ENCODE results near the gene FTSJ3.
"Not testable (repeated sequence)": the region's sequence is repeated elsewhere in the genome, so short reads cannot be mapped to it uniquely, and the experiment has no call there.

FTSJ3 gene

DNA sequence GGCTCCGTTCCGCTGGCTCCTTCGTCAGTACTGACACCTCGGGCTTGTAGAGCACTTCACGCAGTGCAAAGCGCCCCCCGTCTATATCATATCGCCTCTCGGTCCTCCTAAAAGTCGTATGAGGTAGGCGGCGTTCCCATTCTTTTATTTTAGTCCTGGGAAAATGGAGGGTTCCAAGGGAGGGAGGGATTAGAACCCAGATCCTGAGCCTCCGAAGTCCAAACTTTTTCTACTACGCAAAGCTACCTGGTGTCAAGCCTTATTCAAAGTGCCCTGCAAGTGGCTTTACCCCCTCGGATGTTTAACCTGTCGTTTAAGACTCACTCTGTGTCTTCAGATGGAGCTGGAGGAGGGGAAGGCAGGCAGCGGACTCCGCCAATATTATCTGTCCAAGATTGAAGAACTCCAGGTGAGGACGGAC lies 348 bp upstream of the FTSJ3 start:
- DNase-seq = no peak

DNA sequence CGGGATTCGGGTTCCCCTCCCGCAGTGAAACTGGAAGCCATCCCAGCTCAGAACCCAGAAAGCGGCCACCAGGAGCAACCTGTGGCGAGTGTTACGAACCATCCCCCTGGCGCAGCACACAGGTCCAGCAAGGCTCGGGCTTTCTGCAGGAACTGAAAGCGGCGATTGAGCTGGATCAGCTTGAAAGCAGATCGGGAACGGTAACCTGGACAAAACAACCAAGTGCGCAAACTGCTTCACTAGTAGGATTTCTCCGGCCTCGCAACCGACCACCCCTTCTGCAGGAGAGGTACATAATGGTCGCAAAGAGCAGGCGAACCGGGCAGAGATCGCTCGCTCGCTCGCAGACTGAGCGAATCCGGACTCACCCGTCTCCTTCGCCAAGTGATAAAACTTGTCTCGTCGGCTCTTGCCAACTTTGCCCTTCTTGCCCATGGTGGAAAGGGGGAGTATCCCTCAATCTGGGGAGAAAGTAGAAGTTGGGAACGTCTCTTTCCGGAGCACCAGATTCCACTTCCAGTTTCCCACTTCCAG lies 928 bp downstream of the FTSJ3 start:
- DNase-seq = no peak

DNA sequence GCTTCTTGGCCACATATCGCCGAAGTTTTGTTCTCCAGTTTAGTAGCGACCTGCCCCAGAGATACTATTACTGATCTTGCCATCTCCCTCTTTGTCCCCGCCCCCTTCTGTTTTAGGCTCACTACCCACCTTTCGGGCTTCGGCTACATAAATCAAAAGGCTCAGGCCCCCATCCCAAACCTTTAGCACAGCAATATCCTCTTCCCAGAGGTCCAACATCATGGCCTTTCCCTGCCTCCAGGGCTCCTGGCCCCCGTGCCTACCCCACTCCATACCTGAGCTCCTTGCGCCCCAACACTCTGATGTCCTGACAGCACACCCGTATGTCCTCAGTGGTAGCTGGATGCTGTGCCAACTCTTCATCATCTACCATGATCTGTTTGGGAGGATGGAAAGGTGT lies 3.1 kb downstream of the FTSJ3 start:
- no peak for DNase-seq

DNA sequence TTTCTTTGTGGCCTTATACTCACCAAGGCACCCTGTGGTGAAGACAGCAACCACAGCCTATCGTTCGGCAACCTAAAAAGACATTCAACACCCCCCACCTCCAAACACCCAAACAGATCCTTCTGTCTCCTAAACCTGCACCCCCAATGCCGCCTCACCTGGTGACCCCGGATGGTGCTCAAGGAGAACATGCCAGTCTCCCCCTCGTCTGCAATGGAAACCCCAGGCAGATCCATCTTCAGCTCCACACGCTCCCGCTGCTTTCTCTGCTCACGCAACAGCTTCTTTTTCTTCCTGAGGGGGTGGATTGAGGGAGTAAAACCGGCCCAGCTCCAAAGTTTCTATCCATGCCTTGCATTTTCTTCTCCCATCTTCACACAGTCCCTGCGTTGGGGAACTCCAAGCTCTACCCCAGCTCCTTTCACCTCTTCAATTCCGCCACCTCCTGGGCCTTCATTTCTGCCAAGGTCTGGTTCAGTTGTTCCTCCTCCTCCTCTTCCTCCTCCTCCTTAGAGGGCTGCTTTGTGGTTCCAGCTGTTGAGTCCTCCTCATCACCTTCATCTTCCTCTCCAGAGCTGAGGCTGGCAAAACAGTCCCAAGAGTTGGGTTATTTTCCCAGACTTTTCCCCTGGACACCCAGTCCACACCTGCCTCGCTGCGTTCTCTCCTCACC lies 3.7 kb downstream of the FTSJ3 start:
- DNase-seq = no peak

DNA sequence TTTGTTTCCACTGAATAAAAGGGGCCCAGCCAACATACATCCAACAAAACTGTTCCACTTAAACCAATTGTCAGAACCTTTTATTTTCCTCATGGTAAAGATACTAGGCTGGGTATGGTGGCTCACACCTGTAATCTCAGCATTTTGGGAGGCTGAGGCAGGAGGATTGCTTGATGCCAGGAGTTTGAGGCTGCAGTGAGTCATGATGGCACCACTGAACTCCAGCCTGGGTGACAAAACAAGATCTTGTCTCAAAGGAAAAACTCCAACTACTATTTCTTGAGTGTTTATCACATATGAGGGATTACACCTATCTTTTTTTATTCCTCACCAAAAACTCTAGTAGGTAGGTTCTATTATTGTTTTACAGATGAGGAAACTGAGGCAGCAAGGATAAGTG lies 4.9 kb downstream of the FTSJ3 start:
- no peak for DNase-seq

DNA sequence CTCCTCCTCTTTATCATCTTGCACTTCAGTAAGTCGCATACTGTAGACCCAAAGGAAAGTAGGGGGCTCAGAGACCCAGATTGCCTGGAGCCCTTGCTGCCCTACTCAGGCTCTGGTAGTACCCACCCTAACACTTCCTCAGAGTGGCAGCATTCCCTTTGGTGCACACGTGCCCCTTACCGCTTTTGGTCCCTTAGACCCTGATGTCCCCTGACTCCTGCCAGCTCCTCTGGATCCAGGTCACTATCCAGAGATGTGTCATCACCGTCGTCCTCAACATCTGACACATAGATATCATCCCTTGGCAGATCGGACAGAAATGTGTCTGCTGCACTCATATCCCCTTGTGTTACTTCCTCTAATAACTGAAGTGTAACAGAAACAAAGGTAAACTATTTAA lies 5.7 kb downstream of the FTSJ3 start:
- DNase-seq = no peak

DNA sequence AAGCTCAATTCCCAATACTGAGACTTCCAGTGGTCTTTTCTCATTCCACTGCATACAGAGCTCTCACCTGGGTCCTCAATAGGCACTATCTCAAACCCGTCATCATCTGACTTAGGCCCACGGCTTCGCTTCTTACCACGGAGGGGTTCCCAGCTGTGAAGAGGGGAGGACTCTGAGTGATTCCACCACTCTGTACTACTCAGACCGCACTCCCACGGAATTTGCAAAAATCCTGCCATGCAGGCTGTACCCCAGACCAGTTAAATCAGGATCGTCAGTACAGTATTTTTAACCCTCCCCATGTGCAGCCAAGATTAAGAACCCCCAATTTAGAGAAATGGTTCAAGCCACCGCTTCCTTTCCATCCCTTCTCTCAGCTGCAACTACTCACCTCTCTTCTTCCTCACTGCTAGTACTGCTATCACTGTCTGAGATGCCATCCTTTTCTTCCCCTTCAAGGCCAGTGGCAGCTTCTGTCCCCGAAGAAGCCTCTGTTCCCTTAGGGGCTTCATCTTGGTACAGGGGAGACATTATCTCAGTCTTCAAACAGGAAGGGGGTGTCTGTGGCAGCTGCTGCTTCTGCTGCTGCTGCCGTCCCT lies 6.4 kb downstream of the FTSJ3 start:
- DNase-seq = no peak

DNA sequence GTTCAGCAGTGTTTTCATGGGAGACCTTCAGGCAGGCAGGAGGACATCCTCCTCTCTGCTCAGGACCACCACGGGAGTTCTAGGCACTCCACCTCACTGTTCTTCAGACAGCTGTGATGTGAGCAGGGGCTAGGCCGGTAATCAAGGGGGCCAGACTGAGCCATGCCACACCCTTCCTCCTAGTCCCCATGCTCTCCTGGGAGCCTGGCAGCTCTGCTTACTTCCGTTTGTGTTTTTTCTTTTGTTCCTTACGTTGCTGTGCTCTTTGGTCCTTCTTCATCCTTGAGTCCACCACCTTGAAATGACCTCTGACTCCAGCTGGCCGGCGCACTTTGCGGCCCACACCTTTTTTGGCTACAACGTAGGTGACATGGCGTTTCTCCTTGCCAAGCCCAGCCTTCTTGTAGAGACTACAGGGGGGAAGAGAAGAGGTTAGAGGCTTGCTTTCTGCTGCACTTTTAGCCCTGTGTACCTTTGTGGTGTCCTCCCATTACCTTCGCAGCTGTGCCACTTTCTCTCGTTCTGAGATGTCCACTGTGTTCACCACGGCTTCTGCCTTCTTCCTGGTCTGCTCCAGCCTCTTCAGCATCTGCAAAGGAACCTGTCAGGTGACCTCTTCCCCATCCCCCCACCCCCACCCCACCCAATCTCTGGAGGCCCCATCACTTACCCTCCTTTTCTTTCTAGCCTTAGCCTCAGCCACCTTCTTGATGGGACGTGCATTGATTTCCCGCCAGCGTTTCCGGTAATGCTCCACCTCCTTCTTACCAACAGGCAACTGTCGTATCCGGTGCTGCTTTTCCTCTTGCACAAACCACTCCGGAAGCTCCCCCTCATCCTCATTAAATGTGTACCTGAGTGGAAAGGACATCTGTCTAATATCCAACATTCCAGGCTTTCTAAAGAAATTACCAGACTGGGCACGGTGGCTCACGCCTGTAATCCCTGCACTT lies 7.6 kb downstream of the FTSJ3 start:
- no peak for DNase-seq

DNA sequence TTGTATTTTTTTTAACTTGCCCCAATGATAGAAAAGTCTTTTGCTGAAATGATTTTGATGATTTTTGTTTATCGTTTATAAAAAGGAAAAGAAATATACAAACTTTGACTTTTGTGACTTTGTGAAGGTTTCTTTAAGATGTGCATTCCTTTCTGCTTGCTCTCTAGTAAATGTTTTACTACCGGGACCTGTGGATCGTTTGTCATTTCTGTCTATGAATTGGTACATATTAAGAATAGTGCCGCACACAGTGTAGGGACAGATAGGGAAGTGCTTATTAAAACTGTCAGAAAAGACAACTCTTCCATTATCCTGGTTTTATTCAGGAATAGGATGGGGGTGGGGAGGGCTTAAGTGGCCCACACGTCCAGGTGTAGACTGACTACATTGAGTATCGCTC lies 8.3 kb downstream of the FTSJ3 start:
- no peak for DNase-seq

DNA sequence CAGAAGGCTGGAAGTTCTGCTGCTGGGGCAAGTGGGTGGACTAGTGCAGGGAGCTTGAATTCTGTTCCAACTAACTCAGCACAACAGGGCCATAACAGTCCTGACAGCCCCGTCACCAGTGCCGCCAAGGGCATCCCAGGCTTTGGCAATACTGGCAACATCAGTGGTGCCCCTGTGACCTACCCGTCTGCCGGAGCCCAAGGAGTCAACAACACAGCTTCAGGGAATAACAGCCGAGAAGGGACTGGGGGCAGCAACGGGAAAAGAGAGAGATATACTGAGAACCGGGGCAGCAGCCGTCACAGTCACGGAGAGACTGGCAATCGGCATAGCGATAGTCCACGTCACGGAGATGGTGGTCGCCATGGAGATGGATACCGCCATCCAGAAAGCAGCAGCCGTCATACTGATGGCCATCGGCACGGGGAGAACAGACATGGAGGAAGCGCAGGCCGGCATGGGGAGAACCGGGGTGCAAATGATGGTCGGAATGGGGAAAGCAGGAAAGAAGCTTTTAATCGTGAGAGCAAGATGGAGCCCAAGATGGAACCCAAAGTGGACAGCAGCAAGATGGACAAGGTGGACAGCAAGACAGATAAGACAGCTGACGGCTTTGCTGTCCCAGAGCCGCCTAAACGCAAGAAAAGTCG lies 9.6 kb downstream of the FTSJ3 start:
- no peak for DNase-seq

DNA sequence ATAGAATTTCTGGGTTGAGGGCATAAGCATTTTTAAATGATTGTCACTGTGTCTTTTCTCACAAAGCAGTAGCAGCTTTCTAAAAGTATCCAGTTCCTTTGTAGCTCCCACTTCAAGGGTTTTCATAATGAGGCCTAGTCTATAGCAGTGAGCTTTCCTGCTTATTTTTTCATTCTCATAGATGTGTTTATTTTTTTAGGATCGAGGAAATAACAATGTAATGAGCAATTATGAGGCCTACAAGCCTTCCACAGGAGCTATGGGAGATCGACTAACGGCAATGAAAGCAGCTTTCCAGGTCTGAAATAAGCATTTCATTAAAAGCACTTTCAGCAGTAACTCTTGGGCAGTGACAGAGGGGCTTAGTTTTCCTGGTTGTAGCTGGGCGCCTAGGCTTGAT lies 10.8 kb downstream of the FTSJ3 start:
- DNase-seq = no peak

DNA sequence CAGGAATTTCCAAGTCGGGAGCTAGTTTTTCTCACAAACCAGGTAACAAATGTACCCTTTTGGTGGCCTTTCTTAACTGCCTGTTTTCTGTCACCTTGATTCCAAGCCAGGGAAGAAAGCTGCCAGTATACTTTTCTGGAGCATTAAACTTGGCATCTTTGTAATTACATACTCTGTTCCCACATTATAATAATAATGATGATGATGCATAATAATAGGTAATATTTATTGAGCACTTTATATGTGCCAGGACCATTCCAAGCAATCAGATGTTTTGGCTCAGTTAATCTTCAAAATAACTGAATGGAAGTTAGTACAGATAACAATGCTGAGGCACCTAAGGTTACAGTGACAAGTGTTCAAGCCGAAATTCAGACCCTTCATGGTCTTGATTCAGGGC lies 11.3 kb downstream of the FTSJ3 start:
- DNase-seq = no peak

DNA sequence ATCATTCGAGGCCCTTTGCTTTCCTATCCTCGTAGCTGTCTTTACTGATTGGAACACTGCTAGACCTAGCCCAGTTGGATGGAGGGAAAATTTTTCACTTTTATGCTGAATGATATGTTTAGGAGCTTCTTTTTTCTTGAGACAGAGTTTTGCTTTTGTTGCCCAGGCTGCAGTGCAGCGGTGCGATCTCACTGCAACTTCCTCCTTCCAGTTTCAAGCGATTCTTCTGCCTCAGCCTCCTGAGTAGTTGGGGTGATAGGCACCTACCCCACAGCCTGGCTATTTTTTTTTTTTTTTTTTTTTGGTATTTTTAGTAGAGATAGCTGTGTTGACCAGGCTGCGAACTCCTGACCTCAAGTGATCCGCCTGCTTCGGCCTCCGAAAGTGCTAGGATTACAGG lies 17.5 kb downstream of the FTSJ3 start:
- no peak for DNase-seq

DNA sequence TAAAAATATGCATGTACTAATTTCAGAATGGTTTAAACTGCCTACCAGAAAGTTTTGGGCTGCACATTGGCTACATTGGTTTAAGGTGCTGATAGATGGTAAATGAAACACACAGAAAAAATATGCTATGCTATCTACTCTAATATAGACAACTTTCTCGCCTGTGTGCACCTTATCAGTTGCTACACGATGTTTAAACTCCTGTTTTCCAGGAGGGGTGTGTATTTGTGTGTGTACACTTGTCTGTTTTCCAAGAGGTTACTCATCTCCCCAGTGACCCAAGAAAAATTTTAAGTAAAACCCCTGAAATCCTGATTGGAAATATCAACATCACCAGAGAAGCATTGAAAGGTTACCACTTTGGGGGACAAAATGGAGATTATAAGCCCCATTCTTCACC lies 21.9 kb downstream of the FTSJ3 start:
- DNase-seq = no peak

DNA sequence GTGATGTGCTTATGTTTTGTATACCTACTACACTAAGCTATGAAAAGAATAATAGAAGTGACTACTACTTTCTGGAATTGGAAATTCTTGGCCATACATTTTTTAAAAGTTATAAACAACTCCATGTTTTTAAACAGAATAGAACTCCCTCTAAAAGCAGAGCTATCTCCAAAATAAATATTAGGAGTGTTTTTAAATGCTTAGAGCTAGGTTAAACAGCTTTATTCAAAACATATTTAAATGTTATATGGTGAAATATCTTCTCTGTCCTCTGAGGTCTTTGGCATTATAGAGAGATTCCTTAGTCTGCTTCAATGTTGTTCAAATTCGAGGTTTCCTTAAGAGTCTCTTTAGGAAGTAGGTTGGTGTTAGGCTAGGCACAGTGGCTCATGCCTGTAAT lies 23.1 kb downstream of the FTSJ3 start:
- no peak for DNase-seq

DNA sequence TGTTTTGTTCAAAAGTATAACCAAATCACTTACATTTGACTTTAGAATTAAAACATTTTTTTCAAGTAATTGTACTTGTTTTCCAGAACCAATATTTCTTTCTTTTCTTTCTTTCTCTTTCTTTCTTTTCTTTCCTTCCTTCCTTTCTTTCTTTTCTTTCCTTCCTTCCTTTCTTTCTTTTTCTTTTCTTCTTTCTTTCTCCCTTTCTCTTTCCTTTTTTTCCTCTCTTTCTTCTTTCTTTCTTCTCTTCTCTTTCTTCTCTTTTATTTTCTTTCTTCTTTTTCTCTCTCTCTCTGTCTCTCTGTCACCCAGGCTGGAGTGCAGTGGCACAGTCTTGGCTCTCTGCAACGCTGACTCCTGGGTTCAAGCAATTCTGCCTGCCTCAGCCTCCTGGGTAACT lies 26.7 kb downstream of the FTSJ3 start:
- no peak for DNase-seq

DNA sequence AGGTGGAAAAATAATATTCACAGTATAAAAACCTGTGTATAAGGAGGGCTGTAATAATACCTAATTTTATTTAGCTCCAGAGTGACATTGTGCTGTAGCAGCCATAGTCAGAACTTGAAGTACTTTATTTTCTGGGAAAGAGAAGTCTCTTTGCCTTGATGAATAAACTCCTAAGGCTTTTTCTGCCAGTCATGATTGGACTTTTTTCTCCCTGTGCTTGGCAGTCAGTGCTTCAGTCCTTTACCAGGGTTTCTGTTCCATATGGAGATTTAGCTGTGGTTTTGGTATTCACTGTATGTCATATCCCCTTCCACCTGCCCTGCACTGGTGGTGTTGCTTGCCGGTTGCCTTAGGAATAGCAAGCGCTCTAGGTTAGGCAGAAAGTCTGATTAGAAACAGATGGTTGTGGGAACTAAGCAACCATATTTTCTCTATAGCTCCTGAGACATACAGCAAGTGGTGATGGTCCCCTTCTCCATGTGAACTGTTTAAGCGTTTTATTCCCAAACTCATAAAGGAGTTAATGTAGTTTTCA lies 28.8 kb downstream of the FTSJ3 start:
- DNase-seq = no peak

DNA sequence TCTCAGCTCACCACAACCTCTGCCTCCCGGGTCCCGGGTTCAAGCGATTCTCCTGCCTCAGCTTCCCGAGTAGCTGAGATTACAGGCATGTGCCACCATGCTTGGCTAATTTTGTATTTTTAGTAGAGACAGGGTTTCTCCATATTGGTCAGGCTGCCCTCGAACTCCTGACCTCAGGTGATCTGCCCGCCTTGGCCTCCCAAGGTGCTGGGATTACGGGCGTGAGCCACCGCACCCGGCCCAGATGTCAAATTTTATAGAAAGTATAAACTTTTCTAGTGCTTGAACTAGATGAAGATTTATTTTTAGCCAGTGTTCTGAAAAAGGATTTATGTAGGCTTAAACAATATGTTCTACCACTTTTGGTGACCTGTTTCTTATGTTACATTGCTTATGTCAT lies 31.1 kb downstream of the FTSJ3 start:
- DNase-seq = not testable (repeated sequence)

DNA sequence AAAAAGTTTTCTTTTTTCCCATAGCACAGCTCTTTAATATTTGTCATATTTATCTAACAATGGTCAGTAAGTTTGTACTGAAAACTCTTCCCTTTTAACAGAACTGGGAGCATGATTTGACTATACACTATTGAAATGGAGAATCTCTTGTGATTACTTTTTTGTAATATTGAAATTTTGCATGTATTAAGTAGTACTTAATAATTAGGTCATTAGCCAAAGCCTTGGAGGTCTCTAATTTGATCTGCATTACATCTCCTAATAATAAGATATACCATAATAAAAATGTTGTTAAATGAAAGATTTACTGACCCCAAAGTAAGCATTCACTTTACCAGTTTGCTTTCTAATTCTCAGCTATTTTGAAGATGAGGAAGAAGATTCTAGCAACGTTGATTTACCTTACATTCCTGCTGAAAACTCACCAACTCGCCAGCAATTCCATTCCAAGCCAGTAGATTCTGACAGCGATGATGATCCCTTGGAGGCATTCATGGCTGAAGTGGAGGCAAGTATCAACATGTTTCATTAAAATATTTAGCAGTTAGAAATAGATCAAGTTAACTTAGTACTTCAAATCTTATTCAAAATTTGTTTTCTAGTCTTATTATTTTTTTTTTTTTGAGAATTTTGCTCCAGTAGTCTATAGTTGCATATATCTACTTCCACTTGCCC lies 35.3 kb downstream of the FTSJ3 start:
- no peak for DNase-seq

DNA sequence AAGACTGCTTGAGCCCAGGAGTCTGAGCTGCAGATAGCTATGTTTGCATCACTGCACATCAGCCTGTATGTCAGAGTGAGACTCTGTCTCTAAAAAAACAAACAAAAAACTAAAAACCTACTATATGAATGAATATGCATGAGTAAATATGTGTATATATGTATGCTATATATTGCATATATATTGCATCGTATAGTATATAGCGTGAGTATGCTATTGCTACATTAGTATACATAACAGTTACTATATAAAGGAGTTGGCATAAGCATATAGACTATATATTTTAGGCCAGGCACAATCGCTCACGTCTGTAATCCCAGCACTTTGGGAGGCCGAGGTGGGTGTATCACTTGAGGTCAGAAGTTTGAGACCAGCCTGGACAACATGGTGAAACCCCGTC lies 37.4 kb downstream of the FTSJ3 start:
- DNase-seq = no peak

DNA sequence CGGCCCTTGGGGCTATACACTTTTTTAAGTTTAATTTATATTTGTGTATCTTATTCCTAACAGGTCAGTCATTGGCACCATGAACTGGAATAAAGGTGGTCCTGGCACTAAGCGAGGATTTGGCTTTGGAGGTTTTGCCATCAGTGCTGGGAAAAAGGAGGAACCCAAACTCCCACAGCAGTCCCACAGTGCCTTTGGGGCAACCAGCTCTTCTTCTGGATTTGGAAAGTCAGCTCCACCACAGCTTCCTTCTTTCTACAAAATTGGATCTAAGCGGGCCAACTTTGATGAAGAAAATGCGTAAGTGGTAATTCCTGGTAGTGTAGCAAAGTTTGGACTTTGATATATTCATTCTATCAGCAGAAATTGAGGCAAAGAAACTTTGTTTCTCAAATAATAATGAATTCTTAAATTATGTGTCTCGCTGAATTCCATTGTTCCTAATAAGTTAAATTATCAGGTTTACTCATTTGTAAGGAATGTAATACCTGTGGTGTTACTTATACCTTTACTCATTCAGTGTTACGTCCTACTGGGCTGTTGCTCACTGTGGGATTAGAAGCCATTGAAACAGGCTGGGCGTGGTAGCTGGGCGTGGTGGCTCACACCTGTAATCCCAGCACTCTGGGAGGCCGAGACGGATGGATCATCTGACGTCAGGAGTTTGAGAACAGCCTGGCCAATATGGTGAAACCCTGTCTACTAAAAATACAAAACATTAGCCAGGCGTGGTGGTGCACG lies 40.3 kb downstream of the FTSJ3 start:
- DNase-seq = no peak

DNA sequence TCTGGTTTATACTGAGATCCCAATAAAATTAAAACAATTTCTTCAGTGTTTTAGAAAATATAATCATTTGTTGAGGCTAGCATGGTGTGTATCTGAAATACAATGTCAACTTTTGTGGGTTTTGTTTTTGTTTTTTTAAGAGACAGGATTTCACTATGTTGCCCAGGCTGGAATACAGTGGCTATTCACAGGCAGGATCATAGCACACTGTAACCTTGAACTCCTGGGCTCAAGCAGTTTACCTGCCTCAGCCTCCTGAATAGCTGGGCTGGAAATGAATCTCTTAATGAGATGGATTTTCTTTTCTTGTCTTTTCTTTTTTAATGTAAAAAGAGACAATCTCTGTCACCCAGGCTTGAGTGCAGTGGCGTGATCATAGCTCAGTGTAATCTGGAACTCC lies 41.3 kb downstream of the FTSJ3 start:
- DNase-seq = no peak
